Osteocyte (in vitro differentiated cells): Measurements from ENCODE around the gene FAM3A. TPM values are rescaled to one million over a fixed set of nuclear protein-coding genes. Genes with fewer than 3 reads are reported as not detected.

Source experiments
- DNase-seq: peaks from one replicate; pipeline ENCODE4 v3.0.0; 2021; ENCODE audit warnings: mixed read lengths; ENCODE audit not compliant: unreplicated experiment; ENCODE audit errors: extremely low spot score
- H3K27ac Mint-ChIP-seq: one replicate; pipeline ENCODE4 v1.8.0; 2021; ENCODE audit warnings: mild to moderate bottlenecking, mixed read lengths; ENCODE audit not compliant: unreplicated experiment
- H3K27me3 Mint-ChIP-seq: one replicate; pipeline ENCODE4 v1.8.0; 2021; ENCODE audit warnings: mixed read lengths; ENCODE audit not compliant: unreplicated experiment
- H3K36me3 Mint-ChIP-seq: one replicate; pipeline ENCODE4 v1.8.0; 2021; ENCODE audit warnings: mixed read lengths; ENCODE audit not compliant: unreplicated experiment
- H3K4me1 Mint-ChIP-seq: one replicate; pipeline ENCODE4 v1.8.0; 2021; ENCODE audit warnings: mixed read lengths; ENCODE audit not compliant: unreplicated experiment
- H3K4me3 Mint-ChIP-seq: one replicate; pipeline ENCODE4 v1.8.0; 2021; ENCODE audit warnings: mild to moderate bottlenecking, moderate library complexity, mixed read lengths; ENCODE audit not compliant: unreplicated experiment
- H3K9me3 Mint-ChIP-seq: one replicate; pipeline ENCODE4 v1.8.0; 2021; ENCODE audit warnings: mixed read lengths; ENCODE audit not compliant: unreplicated experiment
- CTCF ChIP-seq: fragments of 200-600 bp; sonication (generic); IDR thresholded peaks from 2 replicates; pipeline ENCODE4 v1.5.0; 2021; ENCODE audit warnings: antibody characterized with exemption, mild to moderate bottlenecking, moderate library complexity
- total RNA-seq: library from RNA; stranded (reverse); gene quantifications from 2 replicates; pipeline ENCODE4 v1.2.1, GENCODE V29; 2021

FAM3A gene
- total RNA-seq, 1 donor from 2014 or later: 40.4 TPM

- no peaks in the 10 kb centered on the region for H3K9me3 Mint-ChIP-seq
- H3K27me3 Mint-ChIP-seq: no peaks in the 10 kb centered on the region
- H3K4me3 Mint-ChIP-seq: no peak overlapping the region
- H3K36me3 Mint-ChIP-seq: peaks cover 14% of the 10 kb centered on the region
- H3K27ac Mint-ChIP-seq: no peak overlapping the region
- no peak for TF ChIP-seq CTCF
- no peaks in the 10 kb centered on the region for H3K4me1 Mint-ChIP-seq
- DNase-seq: no peak
These were observed 45.0 kb downstream of the FAM3A start for GRCh38 chrX:154470914-154471568.

DNA sequence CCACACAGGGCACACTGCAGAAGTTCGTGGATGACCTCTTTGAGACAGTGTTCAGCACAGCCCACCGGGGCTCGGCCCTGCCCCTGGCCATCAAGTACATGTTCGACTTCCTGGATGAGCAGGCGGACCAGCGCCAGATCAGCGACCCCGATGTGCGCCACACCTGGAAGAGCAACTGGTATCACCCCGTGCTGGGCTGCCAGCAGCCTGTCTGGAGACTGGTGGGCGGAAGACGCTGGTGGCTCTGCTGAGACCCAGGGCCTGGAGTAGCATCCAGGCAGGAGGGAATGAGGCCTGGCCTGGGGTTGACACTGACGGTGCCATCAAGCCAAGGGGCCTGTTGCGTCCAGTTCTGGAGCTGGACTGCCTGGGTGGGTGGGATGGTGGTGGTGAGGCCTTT lies 45.6 kb downstream of the FAM3A start:
- Mint-ChIP-seq H3K4me1 (no peaks in the 10 kb centered on the region), H3K27me3 (no peaks in the 10 kb centered on the region), H3K36me3 (peaks cover 14% of the 10 kb centered on the region), H3K9me3 (no peaks in the 10 kb centered on the region), H3K27ac (no peak overlapping the region), H3K4me3 (no peak overlapping the region)
- TF ChIP-seq CTCF: no peak
- no peak for DNase-seq

DNA sequence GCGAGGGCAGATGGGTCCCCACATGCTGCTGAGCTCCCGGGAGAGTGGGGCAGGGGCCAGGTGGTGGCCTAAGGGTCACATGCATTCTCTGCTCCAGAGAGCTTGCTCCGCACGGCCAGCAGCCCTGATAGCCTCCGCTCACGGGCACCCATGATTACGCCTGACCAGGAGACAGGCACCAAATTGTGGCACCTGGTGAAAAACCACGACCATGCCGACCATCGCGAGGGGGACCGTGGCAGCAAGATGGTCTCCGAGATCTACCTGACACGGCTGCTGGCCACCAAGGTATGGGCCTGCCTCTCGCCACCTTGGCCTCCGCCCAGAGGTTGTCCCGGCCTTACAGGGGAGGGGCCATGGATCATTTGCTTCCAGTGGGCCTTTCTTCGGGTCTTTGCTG lies 46.2 kb downstream of the FAM3A start:
- no peaks in the 10 kb centered on the region for H3K9me3 Mint-ChIP-seq
- no peak for DNase-seq
- H3K27ac Mint-ChIP-seq: no peak overlapping the region
- TF ChIP-seq CTCF: no peak
- H3K36me3 Mint-ChIP-seq: peaks cover 14% of the 10 kb centered on the region
- no peaks in the 10 kb centered on the region for H3K27me3 Mint-ChIP-seq
- no peaks in the 10 kb centered on the region for H3K4me1 Mint-ChIP-seq
- no peak overlapping the region for H3K4me3 Mint-ChIP-seq

DNA sequence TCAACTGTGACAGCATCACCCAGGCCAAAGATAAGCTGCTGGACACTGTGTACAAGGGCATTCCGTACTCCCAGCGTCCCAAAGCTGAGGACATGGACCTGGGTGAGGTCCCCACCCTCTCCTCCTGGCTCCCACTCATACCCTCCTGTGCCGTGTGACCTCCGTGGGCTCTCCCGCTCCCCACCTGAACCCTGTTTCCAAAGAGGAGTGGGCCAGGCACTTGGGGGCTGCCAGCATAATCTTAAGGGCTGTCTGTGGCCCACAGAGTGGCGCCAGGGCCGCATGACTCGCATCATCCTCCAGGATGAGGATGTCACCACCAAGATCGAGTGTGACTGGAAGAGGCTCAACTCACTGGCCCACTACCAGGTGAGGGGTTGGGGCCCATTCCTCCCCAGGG lies 46.9 kb downstream of the FAM3A start:
- no peak for TF ChIP-seq CTCF
- DNase-seq: no peak
- H3K4me1 Mint-ChIP-seq: no peaks in the 10 kb centered on the region
- peaks cover 14% of the 10 kb centered on the region for H3K36me3 Mint-ChIP-seq
- H3K4me3 Mint-ChIP-seq: no peak overlapping the region
- no peaks in the 10 kb centered on the region for H3K27me3 Mint-ChIP-seq
- H3K9me3 Mint-ChIP-seq: no peaks in the 10 kb centered on the region
- H3K27ac Mint-ChIP-seq: no peak overlapping the region

DNA sequence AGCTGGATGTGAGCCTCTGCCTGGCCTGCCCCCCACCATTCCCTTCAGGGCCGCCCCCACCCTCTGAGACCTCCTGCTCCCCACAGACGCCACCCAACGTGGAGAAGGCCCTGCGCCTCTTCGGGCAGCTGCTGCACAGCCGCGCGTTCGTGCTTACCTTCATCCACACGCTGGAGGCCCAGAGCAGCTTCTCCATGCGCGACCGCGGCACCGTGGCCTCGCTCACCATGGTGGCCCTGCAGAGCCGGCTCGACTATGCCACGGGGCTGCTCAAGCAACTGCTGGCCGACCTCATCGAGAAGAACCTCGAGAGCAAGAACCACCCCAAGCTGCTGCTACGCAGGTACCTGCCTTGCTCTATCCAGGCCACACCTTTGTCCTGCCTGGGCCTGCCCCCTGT lies 47.8 kb downstream of the FAM3A start:
- no peak for DNase-seq
- Mint-ChIP-seq H3K27me3 (no peaks in the 10 kb centered on the region), H3K4me3 (no peak overlapping the region), H3K9me3 (no peaks in the 10 kb centered on the region), H3K36me3 (peaks cover 9% of the 10 kb centered on the region), H3K27ac (no peak overlapping the region), H3K4me1 (no peaks in the 10 kb centered on the region)
- no peak for TF ChIP-seq CTCF
